Endothelial cell (in vitro differentiated cells): ENCODE data around the gene PPARA. TPM values are rescaled to one million over a fixed set of nuclear protein-coding genes. Genes with fewer than 3 reads are reported as not detected.

ENCODE experiments used
- DNase-seq: peaks from one replicate; pipeline ENCODE4 v3.0.0; 2021; ENCODE audit warnings: low spot score
- H3K27ac Mint-ChIP-seq: one replicate; pipeline ENCODE4 v1.8.0; 2021; ENCODE audit warnings: mixed read lengths, inconsistent platforms; ENCODE audit not compliant: unreplicated experiment
- H3K27me3 Mint-ChIP-seq: one replicate; pipeline ENCODE4 v1.8.0; 2021; ENCODE audit warnings: mild to moderate bottlenecking, moderate library complexity, mixed read lengths, inconsistent platforms; ENCODE audit not compliant: unreplicated experiment
- H3K36me3 Mint-ChIP-seq: one replicate; pipeline ENCODE4 v1.8.0; 2021; ENCODE audit warnings: mild to moderate bottlenecking, low read depth, mixed read lengths, inconsistent platforms; ENCODE audit not compliant: unreplicated experiment
- H3K4me1 Mint-ChIP-seq: one replicate; pipeline ENCODE4 v1.8.0; 2021; ENCODE audit warnings: mild to moderate bottlenecking, mixed read lengths, inconsistent platforms; ENCODE audit not compliant: unreplicated experiment
- H3K4me3 Mint-ChIP-seq: one replicate; pipeline ENCODE4 v1.8.0; 2021; ENCODE audit warnings: mild to moderate bottlenecking, mixed read lengths, inconsistent platforms; ENCODE audit not compliant: unreplicated experiment
- H3K9me3 Mint-ChIP-seq: one replicate; pipeline ENCODE4 v1.8.0; 2021; ENCODE audit warnings: mixed read lengths, inconsistent platforms; ENCODE audit not compliant: unreplicated experiment
- CTCF ChIP-seq: fragments of 200-600 bp; sonication (generic); IDR thresholded peaks from one replicate; pipeline ENCODE4 v1.5.0; 2021; ENCODE audit warnings: antibody characterized with exemption; ENCODE audit not compliant: unreplicated experiment
- total RNA-seq: library from RNA; stranded (reverse); fragmentation: NEBNext Ultra II Directional; extraction: Animal tissue kit (Norgen Biotek cat#: 25700); gene quantifications from one replicate; pipeline ENCODE4 v1.2.1, GENCODE V29; 2021; ENCODE audit not compliant: unreplicated experiment

The PPARA gene
- total RNA-seq, 1 donor from 2014 or later, result 12.6 TPM

DNA sequence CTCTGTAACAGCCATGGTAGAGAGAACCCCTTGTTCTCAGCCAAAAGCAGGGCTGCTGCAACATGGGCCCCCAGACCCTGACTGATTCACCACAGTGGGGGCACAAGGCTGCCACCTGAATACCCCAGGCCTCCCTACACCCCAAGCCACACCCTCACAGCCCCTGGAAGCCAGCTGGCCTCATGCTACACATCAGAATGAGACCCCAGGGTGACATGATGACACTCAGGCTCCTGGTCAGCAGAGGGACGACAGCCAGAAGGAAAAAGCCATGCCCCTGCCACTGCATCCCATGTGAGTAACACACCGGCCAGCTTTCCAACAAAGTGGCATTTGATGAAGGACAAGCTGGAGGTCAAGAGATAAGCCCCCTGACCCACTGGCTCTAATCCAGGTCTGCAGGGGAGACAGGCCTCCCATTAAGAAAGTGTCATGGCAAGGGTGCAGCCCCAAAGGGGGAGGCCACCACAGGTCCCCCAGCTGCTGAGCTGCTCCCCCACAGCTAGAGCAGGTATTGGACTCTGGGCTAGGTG is 97.2 kb downstream of the PPARA start:
- Mint-ChIP-seq H3K36me3 (no peaks in the 10 kb centered on the region), H3K4me1 (peaks cover 5% of the 10 kb centered on the region), H3K27ac (no peak overlapping the region), H3K9me3 (no peaks in the 10 kb centered on the region), H3K27me3 (peaks cover 5% of the 10 kb centered on the region), H3K4me3 (no peak overlapping the region)
- no peak for TF ChIP-seq CTCF
- no peak for DNase-seq

DNA sequence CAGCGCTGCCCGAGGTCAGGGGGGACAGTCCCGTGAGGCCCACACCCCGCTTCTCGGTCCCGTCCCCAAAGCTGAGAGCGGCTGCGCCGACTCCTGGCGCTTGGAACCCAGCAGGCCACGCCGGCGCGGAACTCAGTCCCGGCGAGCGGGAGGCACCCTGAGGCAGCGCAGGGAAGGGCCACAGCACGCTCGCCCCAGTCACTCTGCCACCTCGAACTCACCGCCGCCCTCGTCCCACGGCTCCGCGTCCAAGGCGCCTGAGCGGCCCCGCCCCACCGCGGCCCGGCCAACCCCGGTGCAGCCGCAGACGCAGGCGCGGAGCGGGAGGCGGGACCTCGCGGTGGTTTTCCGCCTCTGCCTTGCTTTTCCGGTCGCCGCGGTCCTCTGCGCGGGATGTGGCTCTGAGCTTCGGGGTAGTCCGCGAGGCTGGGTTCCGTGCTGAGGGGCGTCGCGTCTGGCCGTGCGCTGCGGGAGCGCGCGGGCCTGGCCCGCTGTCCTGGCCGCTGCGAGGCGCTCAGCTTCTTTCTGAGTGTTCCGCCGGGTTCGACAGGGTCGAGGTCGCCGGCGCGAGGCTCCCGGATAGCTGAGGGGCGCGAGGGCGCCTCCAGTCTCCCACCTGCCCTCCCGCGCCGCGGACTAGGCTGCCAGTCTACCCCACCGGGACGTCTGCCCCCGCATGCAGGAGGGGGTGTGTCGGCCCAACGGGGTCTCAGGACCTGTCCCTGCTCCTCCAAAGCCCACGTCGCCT is 99.9 kb downstream of the PPARA start, which contains the start of gene CDPF1:
CDPF1 (minus strand) TSS at position 259 of the 748 bp plus-strand sequence. CDS start 2,009 bp downstream, outside the sequence.
- Mint-ChIP-seq H3K27ac (no peak within 1 kb of the TSS), H3K4me3 (peak within 1 kb of the TSS; percentile 80), H3K4me1 (peaks cover 5% of the 10 kb centered on the region), H3K36me3 (no peaks in the 10 kb centered on the region), H3K9me3 (no peaks in the 10 kb centered on the region), H3K27me3 (peaks cover 3% of the 10 kb centered on the region)
- no peak for TF ChIP-seq CTCF
- peak; percentile 91 for DNase-seq

DNA sequence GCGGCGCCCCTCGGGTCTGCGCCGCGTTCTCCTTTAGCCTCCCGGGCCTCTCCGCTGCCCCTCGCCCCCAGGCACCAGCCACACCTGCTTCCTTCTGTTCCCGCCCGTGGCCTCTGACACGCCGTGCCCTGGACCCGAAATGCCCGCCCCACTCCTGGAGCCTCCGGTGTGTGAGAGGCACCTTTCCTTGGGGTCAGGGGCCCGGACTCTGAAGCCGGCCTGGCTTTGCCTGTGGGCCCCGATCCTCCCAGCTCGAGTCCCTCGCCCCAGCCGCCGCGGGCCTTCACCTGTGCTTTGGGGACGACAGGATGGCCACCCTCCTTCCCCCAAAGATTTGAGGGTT is 100.4 kb downstream of the PPARA start:
- no peak for DNase-seq
- TF ChIP-seq CTCF, result no peak
- Mint-ChIP-seq H3K4me3 (peak overlapping the region; percentile 80), H3K27me3 (peaks cover 3% of the 10 kb centered on the region), H3K4me1 (peaks cover 5% of the 10 kb centered on the region), H3K27ac (no peak overlapping the region), H3K9me3 (no peaks in the 10 kb centered on the region), H3K36me3 (no peaks in the 10 kb centered on the region)

DNA sequence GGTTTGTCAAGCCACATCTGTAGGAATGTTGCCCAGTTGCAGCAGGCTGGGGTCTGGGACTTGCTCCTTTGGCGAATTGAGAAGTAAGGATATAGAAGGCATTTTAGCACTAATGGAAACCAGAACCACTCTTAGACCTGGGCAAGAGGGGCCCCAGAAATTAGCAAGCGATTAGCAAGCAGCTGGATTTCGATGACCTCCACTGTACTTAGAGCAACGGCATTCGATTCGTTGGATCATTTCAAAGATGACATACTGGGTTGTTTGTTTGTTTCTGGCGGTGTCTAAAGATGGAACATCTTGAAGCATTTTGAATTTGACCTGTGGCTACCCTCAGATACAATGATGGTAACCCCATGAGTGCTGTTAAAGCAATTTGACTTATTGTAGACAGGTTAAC is 100.9 kb downstream of the PPARA start:
- H3K4me1 Mint-ChIP-seq, result peaks cover 5% of the 10 kb centered on the region
- no peaks in the 10 kb centered on the region for H3K9me3 Mint-ChIP-seq
- DNase-seq, result no peak
- no peaks in the 10 kb centered on the region for H3K36me3 Mint-ChIP-seq
- peak overlapping the region; percentile 80 for H3K4me3 Mint-ChIP-seq
- no peak for TF ChIP-seq CTCF
- H3K27me3 Mint-ChIP-seq, result peaks cover 3% of the 10 kb centered on the region
- H3K27ac Mint-ChIP-seq, result no peak overlapping the region

GRCh38 chr22:46251816-46252380 is 101.6 kb downstream of the PPARA start:
- no peak for TF ChIP-seq CTCF
- Mint-ChIP-seq H3K36me3 (no peaks in the 10 kb centered on the region), H3K9me3 (no peaks in the 10 kb centered on the region), H3K27me3 (peaks cover 3% of the 10 kb centered on the region), H3K27ac (no peak overlapping the region), H3K4me3 (peak overlapping the region; percentile 80), H3K4me1 (peaks cover 5% of the 10 kb centered on the region)
- no peak for DNase-seq
